ENCODE data around the gene USP48. TPM values are rescaled to one million over a fixed set of nuclear protein-coding genes. Genes with fewer than 3 reads are reported as not detected.
A peak's percentile ranks its signal among the peaks of the same experiment; 100 is the strongest.
"Not testable (repeated sequence)": the region's sequence is repeated elsewhere in the genome, so short reads cannot be mapped to it uniquely, and the experiment has no call there.

The USP48 gene
- total RNA-seq, 1 experiment from 2014 or later, result 34.2 TPM

DNA sequence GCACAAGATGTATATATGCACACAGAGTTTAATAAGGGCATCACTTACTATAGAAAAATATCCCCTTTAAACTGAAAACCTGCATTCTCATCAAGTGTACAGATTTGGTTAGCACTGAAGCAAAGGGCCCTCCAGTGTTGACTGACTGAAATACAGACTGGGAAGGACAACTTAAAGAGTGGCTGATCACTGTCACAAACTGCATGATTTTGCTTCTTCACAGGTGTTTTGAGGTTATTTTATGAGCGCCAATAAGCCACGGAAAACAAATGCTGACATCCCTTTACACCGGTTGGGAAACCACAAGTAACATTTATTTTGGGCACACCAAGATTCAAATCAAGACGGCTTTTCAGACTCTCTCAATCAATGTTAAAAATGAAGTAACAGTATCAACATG lies 82.9 kb downstream of the USP48 start:
- no peak for DNase-seq (ENCODE audit: low read depth)

DNA sequence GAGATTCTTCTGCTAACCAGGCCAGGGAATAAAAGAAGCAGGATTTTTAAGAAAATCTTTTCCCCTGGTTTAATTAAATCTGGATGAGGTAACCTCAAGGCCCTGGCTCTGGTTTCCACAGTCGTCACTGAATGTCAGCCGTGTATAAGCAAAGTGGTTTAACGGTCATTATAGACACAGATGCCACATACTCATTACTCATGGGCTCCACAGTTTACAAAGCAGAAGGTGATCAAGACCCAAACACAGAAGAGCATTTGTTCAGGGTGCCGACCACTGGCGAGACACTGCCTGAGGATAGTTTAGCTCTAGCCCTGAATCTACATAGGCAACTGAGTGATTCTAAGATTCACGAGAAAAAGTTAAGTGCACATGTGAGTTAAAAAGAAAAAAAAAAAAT lies 86.0 kb downstream of the USP48 start:
- DNase-seq (ENCODE audit: low read depth), result peak; percentile 77

DNA sequence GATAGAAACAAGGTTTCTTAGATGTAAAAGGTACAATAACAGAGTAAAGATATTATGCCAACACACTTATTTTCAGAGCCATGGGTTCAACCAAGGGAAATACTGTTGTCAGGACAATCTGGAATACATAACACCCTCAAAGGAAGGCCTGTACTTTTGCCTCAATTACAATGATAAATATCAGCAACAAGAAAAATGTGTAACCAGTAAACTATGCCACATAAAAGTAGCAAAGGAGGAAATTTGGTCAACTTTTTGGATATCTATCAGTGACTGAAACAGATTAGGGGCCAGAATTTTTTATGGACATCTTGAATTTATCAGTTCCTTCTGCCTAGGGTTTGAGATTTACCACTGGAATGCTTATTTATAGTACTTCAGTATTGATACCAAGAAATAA lies 89.2 kb downstream of the USP48 start:
- no peak for DNase-seq (ENCODE audit: low read depth)

DNA sequence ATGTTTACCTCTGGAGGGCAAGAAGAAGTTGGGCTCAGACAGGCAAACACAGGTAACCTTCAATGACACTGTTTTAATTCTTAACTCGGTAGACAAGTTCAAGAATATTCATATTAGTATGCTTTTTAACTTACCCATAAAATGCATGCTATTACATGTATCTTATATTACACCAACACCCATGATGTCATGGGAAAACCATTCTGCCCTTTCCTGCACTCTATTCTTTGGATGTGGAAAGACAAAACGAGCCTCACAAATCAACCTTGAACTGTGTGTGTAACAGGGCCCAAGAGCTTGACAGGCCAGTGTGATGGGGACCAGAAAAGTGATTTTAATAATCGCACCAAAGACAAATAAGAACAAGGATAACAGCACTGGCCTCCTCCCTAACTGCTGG lies 91.2 kb downstream of the USP48 start:
- no peak for DNase-seq (ENCODE audit: low read depth)

DNA sequence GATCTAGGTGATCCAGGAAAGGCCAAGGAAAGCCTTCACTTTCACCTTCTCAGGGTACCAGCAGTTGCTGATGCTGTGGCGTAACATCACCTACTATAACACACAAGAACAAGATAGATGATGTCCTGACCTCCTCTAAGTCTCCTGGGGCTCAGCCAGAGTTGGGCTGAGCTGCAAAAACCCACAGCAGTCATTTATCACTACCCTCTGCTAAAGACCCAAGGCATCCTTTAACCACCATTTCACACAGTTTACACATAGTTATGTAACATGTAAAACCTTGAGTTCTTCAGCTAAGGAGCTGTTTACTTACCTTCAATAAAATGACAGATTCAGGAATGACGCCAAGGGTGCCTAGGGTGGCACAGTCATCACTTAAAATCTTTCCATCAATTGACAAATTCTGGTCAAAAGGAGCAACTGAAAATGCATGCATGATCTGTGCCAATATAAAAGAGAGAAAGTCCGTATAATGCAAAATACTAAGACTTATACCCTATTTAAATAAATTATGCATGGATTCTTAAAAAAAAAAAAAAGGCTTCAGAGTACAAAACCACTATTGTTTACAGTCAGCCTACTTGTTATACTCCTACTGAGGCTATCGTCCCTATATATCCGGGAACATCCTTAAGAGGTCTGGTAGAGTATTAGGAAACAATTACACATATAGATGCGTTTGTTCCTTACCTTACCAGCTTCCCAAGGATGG lies 93.1 kb downstream of the USP48 start:
- no peak for DNase-seq (ENCODE audit: low read depth)

DNA sequence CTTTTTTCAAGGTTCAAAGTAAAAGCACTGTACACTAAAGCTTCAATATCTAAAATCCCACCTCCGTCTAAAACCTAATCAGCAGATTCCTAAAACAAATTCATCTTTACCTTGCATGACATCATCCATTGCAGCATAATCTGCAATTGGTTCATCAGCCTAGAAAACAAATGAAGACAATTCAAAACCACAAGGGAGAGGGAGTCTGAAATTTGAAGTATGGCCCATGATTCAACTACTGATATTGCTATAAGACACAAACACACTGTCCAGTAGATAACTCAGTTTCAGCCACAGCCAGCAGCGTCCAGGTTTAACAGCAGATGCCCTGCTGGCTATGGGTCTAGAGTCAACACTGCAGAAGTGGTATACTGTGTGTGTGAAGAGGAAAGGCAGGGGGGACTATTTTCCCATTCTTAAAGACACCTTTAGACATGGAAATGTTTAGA lies 95.8 kb downstream of the USP48 start:
- no peak for DNase-seq (ENCODE audit: low read depth)

DNA sequence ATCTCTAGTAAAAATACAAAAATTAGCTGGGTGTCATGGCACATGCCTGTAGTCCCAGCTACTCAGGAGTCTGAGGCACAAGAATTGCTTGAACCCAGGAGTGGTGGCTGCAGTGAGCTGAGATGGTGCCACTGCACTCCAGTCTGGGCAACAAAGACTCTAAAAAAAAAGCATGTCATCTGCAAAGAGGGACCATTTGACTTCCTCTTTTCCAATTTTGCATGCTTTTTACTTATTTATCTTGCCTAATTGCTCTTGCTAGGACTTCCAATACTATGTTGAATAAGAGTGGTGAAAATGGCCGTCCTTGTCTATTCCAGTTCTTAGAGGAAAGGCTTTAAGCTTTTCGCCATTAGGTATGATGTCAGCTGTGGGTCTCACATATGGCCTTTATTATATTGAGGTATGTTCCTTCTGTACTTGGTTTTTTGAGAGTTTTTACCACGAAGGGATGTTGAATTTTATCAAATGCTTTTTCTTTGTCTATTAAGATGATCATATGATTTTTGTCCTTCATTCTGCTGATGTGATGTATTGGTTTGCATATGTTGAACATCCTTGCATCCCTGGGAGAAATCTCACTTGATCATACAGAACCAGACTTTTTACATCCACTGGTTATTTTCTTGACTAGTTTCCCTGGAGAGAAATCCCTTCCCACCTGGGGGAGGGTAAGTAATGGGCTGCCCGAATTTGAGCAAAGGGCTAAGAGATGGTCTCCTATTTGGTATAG lies 96.8 kb downstream of the USP48 start:
- DNase-seq (ENCODE audit: low read depth), result no peak

DNA sequence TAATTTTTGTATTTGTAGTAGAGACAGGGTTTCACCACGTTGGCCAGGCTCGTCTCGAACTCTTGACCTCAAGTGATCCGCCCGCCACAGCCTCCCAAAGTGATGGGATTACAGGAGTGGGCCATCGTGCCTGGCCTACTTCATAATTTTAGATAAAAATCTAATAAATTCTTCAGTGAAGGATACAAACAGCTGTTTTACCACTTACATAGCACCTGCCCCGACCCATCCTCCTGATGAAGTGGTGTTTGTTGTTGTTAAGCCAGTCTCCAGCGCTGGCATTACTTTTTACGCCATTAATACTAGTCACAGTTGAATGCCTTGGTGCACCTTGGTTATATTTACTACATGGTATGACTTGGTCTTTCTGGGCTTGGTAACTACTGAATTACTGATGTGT lies 101.5 kb downstream of the USP48 start:
- no peak for DNase-seq (ENCODE audit: low read depth)

DNA sequence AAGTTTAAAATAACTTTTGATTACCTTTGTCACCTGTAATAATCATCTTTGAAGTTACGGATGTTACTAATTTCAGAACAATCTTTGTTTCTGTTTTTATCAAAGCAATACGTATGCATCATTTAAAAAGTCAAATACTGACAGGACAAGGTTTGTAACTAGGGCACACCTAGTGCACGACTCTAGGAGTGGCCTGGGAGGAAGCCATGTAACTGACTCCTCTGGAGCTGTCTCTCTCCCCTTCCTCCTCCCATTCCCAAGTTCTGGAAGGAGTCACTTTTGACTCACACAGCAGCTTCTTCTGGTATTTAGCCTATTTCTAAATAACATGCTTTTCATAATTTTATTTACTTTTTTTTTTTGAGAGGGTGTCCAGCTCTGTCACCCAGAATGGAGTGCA lies 102.0 kb downstream of the USP48 start:
- DNase-seq (ENCODE audit: low read depth), result no peak

DNA sequence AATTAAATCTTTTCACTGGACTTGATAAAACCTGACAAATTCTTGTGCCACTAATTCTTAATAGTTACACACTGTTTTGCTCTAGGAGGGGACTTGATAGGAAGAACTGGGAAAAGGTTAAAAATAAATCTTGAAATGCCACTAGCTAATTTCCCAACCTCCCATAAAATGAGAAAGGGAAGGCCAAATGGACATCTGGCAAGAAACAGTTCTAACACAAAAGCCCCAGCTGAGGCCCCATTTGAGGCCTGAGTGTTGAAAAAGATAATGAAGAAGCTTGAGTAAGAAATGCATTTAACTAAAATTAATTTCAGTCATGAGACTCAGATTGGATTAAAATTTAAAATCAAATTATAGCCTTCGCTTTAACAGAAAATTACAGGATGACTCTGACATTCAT lies 102.6 kb downstream of the USP48 start:
- DNase-seq (ENCODE audit: low read depth), result no peak

DNA sequence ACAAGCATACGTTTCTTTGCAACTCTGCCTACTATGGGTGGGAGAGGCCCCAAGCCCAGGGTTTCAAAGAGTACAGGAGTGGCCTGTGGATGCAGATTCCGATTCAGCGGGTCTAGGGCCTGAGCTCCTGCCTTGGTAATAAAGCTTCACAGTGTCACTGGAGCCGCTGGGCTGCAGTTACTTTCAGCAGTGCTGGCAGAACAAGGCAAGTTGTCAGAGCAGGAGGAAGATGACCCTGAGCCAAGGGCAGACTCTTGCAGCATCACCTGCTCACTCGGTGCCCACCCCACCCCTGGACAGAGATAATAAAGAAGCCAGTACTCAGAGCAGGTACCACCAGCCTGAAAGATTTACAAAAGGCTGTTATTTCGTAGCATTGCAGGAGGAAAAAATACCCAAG lies 105.8 kb downstream of the USP48 start:
- DNase-seq (ENCODE audit: low read depth), result no peak

DNA sequence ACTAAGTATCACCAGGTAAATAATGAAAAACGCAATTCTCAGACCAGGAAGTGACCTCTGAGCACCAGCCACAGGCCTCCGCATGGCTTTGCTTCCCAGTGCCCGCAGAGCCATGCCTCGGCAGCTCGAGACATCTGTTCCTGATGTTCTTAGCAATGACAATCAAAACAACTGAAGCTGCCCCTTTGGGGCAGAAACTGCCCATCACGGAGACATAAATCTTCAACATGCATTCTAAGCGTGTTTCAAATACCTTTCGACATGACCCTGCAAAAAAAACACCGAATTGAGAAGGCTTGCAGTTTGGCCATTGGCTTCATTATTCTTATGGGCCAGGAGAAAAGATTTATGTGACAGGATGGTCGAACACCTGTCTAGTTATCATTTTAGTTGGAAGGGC lies 108.0 kb downstream of the USP48 start:
- no peak for DNase-seq (ENCODE audit: low read depth)

DNA sequence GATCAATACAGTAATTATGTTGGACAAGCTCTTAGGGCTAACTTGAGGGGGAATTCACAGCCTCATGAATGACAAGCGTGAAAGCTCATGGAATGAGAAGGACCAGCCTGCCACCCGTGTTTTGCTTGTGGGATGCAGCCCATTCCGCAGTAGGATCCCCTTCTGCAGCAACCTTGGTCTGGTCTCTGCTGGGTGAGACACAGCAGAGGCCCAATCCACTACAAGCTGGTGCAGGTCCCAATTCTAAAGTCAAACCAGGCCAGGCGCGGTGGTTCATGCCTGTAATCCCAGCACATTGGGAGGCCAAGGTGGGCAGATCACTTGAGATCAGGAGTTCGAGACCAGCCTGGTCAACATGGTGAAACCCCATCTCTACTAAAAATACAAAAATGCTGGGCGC lies 109.1 kb downstream of the USP48 start:
- not testable (repeated sequence) for DNase-seq (ENCODE audit: low read depth)

DNA sequence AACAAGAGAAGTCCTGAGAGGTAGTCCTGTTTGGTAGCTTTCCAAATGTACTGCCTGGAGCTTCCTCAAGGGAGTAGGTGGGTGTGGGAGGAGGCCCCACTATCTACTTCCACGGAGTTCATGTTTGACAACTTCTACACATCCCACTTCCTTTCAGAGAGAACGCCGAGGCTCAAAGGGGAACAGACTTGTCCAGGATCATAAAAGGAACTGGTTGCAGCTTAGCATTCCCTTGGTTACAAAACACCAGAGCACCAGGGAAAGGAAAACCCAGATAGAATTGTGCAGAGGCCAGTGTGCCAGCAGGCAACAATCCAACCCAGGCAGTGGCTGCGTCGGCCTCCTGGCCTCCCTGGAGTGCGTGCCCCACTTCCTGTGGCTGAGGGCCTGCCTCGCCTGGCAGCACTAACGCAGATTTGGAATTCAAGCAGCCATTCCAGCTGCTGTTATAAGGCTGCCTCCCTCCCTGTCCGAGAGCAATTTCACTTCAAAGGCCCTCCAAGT lies 109.6 kb downstream of the USP48 start:
- peak; percentile 81 for DNase-seq (ENCODE audit: low read depth)

DNA sequence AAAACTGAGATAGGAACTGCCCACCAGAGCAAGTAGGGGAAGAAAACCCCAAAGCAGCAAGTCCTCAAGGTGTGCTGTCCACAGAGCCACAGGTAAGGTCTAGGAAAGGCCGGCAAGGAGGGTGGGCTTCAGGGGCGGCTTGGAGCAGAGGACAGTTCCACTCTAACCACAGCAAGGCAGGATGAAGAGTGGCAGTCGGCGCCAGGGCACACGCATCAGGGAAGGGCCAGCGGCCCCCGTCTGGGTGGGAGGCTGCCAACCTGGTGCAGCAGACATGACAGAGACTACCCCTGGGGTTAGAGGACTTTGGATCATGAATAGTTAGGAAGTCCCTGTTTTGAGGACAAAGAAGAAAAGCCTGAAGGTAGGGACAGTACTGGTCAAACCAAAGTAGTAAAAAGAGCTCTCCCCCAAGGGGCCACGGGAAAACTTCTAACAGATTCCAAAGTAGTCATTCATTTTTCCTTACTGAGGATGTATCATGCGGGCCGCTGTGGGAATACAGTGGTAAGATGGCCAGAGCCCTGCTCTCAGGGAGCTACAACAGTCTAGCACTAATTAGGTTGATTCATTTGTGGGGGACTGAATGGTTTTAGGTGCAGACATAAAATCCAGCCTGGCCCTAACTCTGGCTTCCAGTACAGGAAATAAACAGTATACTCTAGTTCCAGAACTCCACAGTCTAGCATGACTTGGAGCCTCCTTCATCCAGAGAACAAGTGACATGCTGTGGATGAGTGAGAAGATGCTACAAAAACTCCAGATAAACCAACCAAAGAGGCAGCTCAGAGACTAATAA lies 110.3 kb downstream of the USP48 start:
- peak; percentile 61 for DNase-seq (ENCODE audit: low read depth)

DNA sequence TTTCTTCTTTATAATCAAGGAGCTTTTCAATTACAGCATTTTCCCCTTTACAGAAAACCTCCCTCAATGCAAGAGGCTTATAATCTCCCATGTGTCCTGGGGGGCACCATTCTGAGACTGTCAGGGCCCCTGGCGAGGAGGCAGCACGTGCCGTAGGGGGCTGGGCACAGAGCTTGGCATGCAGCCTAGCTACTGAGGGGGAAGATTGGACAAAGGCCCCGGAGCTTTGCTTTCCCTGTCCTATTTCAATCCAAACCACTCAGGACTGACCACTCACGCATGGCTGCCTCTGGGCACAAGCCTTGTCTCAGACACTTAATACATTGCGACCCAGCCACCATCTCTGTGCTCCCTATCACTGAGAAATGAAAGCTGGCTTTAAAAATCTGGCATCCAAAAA lies 111.0 kb downstream of the USP48 start:
- DNase-seq (ENCODE audit: low read depth), result no peak

DNA sequence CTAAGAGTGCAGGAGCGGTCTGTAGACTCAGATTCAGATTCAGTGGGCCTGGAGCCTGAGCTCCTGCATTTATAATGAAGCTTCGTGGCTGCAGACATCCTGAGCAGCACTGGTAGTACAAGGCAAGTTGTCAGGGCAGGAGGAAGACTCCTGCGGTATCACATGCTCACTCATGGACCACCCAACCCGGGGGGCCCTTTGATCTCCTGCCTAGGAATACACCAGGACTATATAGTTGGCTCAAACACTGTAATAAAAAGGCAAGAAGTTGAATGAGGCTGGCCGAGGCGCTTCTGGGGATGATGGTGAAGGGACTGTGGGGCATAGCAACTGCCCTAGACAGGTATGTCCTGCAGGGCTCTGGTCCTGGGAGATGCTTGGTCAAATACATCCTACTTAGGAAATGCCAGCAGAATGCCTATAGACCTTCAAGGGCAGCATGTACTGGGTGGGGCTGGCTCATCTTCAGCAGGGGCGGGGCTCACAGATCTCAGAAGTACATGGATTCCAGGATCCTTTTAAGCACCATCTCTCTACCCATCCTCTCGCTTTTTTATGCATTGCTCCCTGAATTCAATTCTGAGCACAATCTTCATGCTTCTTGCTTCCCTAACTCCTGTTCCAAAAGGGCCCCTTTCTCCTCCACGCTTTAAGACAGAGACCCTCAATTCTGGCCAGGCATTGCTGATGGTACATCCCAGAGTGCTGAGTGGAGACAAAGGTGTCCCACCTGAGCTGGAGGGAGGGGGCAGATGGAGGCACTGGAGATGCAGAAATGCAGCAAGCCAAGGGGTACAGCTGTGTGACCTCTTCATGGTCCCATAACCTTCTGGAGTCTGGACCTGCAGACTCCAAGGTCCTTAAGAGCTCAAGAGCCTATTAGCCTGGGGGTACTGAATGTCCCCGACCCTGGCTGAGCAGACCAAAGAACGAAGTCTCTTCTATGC lies 111.7 kb downstream of the USP48 start:
- DNase-seq (ENCODE audit: low read depth), result no peak

DNA sequence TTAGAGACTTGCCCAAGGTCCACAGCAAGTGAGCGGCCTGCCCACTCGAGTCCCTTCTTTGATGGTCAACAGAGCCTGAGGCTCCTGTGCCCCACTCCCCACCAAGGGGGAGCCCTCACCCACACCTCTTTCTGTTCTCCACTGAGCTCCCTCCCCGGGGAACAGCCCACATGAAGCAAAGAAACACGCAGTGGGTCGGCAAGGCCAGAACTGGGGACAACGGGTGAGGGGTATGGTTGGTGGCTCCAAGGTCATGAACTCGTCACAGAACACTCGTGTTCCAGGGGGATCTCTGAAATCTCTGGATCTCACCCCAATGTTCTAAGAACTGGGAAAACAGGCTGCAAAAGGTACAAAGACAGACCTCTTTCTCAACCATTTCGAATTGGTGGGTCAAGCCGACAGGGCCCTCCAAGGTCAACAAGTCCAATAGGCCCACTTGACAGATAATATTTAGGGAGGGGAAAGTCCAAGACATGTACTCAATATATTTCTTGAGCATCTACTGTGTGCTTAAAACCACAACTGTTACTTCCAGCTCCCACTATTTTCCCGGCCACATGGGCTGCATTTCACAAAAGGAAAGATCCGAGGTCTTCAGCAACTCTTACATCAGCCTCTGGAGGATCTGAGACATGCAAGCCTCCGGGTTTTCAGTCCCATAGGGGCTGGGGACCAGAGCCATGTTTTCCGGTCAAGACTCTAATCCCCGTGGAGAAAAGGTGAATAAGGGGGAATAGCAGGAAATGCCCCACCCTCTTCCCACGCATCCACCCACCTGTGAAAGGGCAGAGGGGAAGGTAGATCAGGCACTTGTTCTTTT lies 112.7 kb downstream of the USP48 start:
- no peak for DNase-seq (ENCODE audit: low read depth)

DNA sequence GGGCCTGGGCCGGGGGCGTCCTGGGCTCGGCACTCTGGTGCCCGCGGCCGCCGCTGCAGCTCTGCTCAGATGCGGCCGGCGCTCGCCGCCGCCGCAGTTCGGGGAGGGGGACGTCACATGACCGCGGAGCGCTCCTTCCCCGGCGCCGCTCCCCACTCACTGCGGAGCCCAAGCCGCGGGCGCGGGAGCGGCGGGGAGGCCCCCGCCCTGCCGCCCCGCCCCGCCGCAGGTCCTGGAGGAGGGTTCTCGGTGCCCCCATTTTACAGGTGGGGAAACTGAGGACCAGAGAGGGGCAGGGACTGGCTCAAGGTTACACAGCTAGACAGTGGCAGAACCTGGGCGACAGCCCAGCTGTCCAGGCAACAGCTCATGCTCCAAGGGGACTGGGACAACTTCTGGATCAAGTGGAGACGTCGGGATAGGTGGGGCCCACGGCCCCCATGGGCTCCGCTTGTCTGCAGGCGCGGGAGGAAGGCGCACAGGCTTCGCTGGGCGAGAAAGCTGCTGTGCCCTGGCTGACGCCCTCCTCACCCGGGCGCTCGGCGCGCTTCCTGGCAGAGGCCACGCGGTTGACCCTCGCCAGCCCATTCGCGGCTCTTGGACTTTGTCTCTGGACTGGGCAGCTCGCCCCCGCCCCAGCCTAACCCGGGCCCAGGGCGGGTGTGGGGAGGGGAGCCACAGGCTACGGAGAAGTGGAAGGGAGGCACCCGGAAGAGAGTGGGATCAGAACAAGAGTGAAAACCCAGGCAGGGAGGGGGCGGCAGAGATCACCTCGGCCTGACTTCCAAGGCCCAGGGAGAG lies 113.5 kb downstream of the USP48 start, which contains the start of gene RAP1GAP:
Gene RAP1GAP (minus strand): TSS at position 100 of the 801 bp plus-strand sequence. CDS start 49,325 bp downstream, outside the sequence.
- DNase-seq (ENCODE audit: low read depth), result no peak

DNA sequence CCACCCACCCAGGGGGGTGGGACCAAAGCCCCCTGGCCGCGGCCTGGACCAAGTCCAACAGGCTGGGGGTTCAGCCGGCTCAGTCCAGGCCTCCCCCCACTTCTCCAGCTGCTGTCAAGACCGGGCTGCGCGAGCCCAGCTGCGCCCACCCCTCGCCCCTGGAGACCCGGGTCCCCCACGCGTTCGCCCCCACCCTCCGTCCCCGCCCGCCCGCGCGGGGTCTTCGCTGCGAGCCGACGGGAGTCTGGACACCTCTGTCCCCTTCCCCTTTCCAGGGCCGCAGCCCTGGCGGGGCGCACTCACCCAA lies 114.0 kb downstream of the USP48 start:
- DNase-seq (ENCODE audit: low read depth), result no peak

All from M059J (cell line).